Testis (tissue), 3 donors: ENCODE data around the gene ADCY10. TPM values are rescaled to one million over a fixed set of nuclear protein-coding genes. Genes with fewer than 3 reads are reported as not detected.

Source experiments
- DNase-seq: peaks from one replicate; pipeline ENCODE4 v3.0.0-alpha.2; 2019
- H3K27ac ChIP-seq, 2 donors: fragments of 200-600 bp; sonication (generic); one replicate each; pipeline ENCODE4 v1.5.1; 2019
- H3K27me3 ChIP-seq: fragments of 200-600 bp; sonication (generic); one replicate; pipeline ENCODE4 v1.5.1; 2019
- H3K36me3 ChIP-seq: fragments of 200-600 bp; sonication (generic); one replicate; pipeline ENCODE4 v1.5.1; 2017; ENCODE audit warnings: low read depth; ENCODE audit errors: missing control alignments
- H3K4me1 ChIP-seq: fragments of 200-600 bp; sonication (generic); one replicate; pipeline ENCODE4 v1.5.1; 2019
- H3K4me3 ChIP-seq, 2 donors: fragments of 200-600 bp; sonication (generic); one replicate each; pipeline ENCODE4 v1.5.1; 2017 to 2019
- H3K9me3 ChIP-seq: fragments of 200-600 bp; sonication (generic); one replicate; pipeline ENCODE4 v1.5.1; 2017
- CTCF ChIP-seq, 3 experiments: fragments of 450-650 bp in 2 of 3; fragments of 200-600 bp in 1 of 3; sonication (generic) in 1 of 3; IDR thresholded peaks; one replicate each; pipeline ENCODE4 v1.5.1; 2016 to 2019; ENCODE audit warnings: antibody characterized with exemption in 3 of 3, mild to moderate bottlenecking in 2 of 3, moderate library complexity in 1 of 3
- POLR2A ChIP-seq: fragments of 450-650 bp; IDR thresholded peaks from one replicate; pipeline ENCODE4 v1.6.1; 2017; ENCODE audit warnings: antibody characterized with exemption, mild to moderate bottlenecking, moderate library complexity
- WGBS, 2 donors: methylation state at CpG; one replicate each; pipeline ENCODE4 v1.1.5; 2018; 5-methylcytosine and 5-hydroxymethylcytosine counted together
- intact Hi-C: fragments of 100-400 bp; cut with DNase I; formaldehyde crosslinking; loops from one replicate; pipeline ENCODE4 v1.15.1; 2023; ENCODE audit warnings: low total_unique reads
- polyA plus RNA-seq: library from polyadenylated mRNA; stranded (reverse); fragments of 350-450 nt; fragmentation: Illumina TruSeq; extraction: RNeasy Lipid Tissue Mini Kit (QIAGEN cat#74804); gene quantifications from one replicate; pipeline ENCODE4 v1.2.3, GENCODE V29; 2014; ENCODE audit warnings: low read depth, low replicate concordance; ENCODE audit not compliant: insufficient read depth
- total RNA-seq, 2 donors: library from RNA; depleted of rRNA; stranded (reverse); fragments of >200 nt; gene quantifications; one replicate each; pipeline ENCODE4 v1.2.3, GENCODE V29; 2016

Gene ADCY10
- total and polyA plus RNA-seq, 3 donors from 2014 or later: 9.4 to 49.7 (median 24.6) TPM

GRCh38 chr1:167770127-167770526 is 143.8 kb downstream of the ADCY10 start:
- Histone ChIP-seq H3K4me1 (no peaks in the 10 kb centered on the region), H3K27me3 (no peaks in the 10 kb centered on the region), H3K36me3 (no peaks in the 10 kb centered on the region), H3K4me3 (no peak overlapping the region), H3K27ac (no peak overlapping the region), H3K9me3 (no peaks in the 10 kb centered on the region)
- WGBS, 2 donors: 89 to 91% methylated on average over 3 of the region's 3 CpGs
- DNase-seq: no peak
- intact Hi-C loops: no loop called here
- no peak for TF ChIP-seq POLR2A
- no peak for TF ChIP-seq CTCF (IDR thresholded peaks at IDR 0.05)

- Histone ChIP-seq H3K36me3 (no peaks in the 10 kb centered on the region), H3K27ac (no peak overlapping the region), H3K4me1 (peaks cover 10% of the 10 kb centered on the region), H3K4me3 (no peak overlapping the region), H3K27me3 (no peaks in the 10 kb centered on the region), H3K9me3 (no peaks in the 10 kb centered on the region)
- DNase-seq: no peak
- no peak for TF ChIP-seq CTCF (IDR thresholded peaks at IDR 0.05)
- intact Hi-C loops: no loop called here
Observed at GRCh38 chr1:167767761-167768160, 146.2 kb downstream of the ADCY10 start.

- Histone ChIP-seq H3K9me3 (no peaks in the 10 kb centered on the region), H3K27ac (peak overlapping the region in 1 of 2 donors; percentile 26), H3K27me3 (no peaks in the 10 kb centered on the region), H3K4me3 (no peak overlapping the region), H3K36me3 (no peaks in the 10 kb centered on the region), H3K4me1 (peaks cover 22% of the 10 kb centered on the region)
- TF ChIP-seq POLR2A: no peak
- no peak for TF ChIP-seq CTCF (IDR thresholded peaks at IDR 0.05)
- intact Hi-C loops: no loop called here
- WGBS, 2 donors: 95% methylated on average over 2 of the region's 2 CpGs
- DNase-seq: no peak
Observed at GRCh38 chr1:167766538-167766937, 147.4 kb downstream of the ADCY10 start.

GRCh38 chr1:167765496-167765895 is 148.4 kb downstream of the ADCY10 start:
- H3K36me3 ChIP-seq: no peaks in the 10 kb centered on the region
- H3K27ac ChIP-seq: peak overlapping the region in 1 of 2 donors; percentile 4
- peaks cover 27% of the 10 kb centered on the region for H3K4me1 ChIP-seq
- no peak for TF ChIP-seq POLR2A
- TF ChIP-seq CTCF (IDR thresholded peaks at IDR 0.05): no peak
- no peaks in the 10 kb centered on the region for H3K9me3 ChIP-seq
- 61 to 73% methylated on average over 6 of the region's 6 CpGs for WGBS, 2 donors
- H3K27me3 ChIP-seq: no peaks in the 10 kb centered on the region
- intact Hi-C loops: no loop called here
- H3K4me3 ChIP-seq: no peak overlapping the region
- DNase-seq: no peak

- Histone ChIP-seq H3K27me3 (no peaks in the 10 kb centered on the region), H3K4me1 (peaks cover 29% of the 10 kb centered on the region), H3K27ac (peak overlapping the region in 1 of 2 donors; percentile 12), H3K9me3 (no peaks in the 10 kb centered on the region), H3K36me3 (no peaks in the 10 kb centered on the region), H3K4me3 (no peak overlapping the region)
- intact Hi-C loops: no loop called here
- TF ChIP-seq POLR2A (no peak), CTCF (IDR thresholded peaks at IDR 0.05) (no peak)
- 75 to 84% methylated on average over 5 of the region's 5 CpGs for WGBS, 2 donors
- no peak for DNase-seq
Observed at GRCh38 chr1:167764458-167765330, 149.2 kb downstream of the ADCY10 start.
